GM13977 (cell line): ENCODE data around the gene MFAP2.

ENCODE experiments used
- DNase-seq: peaks from one replicate; pipeline ENCODE4 v3.0.0; 2012; ENCODE audit warnings: low spot score
- in situ Hi-C: fragments of 300-500 bp; cut with MboI; formaldehyde crosslinking; loops from one replicate; pipeline ENCODE4 v1.12.0; 2022; ENCODE audit warnings: low sequenced_read_pairs, low pct_unique_long_range_greater_than_20kb, mixed read lengths, inconsistent platforms; ENCODE audit not compliant: unreplicated experiment
- TF ChIP-seq, protein P1 (sequence below): IDR thresholded peaks from 2 replicates; pipeline ENCODE4 v1.5.1; 2012; ENCODE audit warnings: mild to moderate bottlenecking, control low read depth; ENCODE audit not compliant: insufficient read depth; ENCODE audit errors: extremely low read depth, missing control alignments

MFAP2 gene

GRCh38 chr1:17009706-17010105, 29.3 kb upstream of the MFAP2 start:
- in situ Hi-C loops = no loop called here
- TF ChIP-seq, protein P1, sequence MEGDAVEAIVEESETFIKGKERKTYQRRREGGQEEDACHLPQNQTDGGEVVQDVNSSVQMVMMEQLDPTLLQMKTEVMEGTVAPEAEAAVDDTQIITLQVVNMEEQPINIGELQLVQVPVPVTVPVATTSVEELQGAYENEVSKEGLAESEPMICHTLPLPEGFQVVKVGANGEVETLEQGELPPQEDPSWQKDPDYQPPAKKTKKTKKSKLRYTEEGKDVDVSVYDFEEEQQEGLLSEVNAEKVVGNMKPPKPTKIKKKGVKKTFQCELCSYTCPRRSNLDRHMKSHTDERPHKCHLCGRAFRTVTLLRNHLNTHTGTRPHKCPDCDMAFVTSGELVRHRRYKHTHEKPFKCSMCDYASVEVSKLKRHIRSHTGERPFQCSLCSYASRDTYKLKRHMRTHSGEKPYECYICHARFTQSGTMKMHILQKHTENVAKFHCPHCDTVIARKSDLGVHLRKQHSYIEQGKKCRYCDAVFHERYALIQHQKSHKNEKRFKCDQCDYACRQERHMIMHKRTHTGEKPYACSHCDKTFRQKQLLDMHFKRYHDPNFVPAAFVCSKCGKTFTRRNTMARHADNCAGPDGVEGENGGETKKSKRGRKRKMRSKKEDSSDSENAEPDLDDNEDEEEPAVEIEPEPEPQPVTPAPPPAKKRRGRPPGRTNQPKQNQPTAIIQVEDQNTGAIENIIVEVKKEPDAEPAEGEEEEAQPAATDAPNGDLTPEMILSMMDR = no peak
- DNase-seq = peak; percentile 25

DNA sequence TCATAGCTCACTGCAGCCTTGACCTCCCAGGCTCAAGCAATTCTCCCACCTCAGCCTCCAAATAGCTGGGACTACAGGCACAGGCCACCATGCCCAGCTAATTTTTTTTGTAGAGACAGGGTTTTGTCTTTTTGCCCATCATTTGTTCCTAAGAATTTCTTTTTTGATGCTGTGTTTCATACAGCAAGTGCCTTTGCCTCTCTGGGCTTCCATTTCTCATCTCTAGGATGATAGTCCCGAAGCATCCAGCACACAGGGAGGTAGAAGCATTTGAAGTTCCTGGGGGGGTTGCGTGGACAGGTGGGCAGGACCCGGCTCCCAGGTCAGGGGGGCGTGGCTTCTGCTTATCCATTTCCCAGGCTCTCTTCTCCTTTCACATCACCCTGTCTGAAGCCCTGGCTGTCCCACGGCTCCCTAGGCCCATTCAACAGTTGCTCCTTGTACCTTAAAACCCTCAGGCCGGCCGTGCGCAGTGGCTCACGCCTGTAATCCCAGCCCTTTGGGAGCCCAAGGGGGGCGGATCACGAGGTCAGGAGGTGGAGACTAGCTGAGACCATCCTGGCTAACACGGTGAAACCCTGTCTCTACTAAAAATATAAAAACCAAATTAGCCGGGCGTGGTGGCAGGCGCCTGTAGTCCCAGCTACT, 27.9 kb upstream of the MFAP2 start:
- in situ Hi-C loops = no loop called here
- no peak for DNase-seq
- TF ChIP-seq, protein P1 = no peak

DNA sequence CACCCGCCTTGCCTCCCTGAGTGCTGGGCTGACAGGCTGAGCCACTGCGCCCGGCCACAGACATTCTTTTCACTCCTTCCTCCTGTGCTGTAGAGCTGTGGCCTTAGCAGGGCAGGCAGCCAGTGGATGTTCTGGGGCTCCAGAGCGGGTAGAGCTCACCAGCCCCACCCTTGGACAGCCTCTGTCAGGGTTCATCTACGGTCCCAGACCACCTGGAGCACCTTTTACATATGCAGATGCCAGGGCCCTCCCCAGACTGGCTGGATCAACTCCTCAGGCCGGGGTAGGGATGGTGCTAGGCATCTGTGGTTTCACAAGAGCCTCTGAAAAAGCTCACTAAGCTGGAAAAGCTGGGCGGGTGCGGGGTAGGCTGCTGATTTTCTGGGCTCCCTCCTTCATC, 26.7 kb upstream of the MFAP2 start:
- TF ChIP-seq, protein P1 = no peak
- in situ Hi-C loops = no loop called here
- no peak for DNase-seq

- TF ChIP-seq, protein P1 = no peak
- no peak for DNase-seq
- in situ Hi-C loops = no loop called here
Observed at GRCh38 chr1:17005365-17005740, 24.9 kb upstream of the MFAP2 start.

- in situ Hi-C loops = no loop called here
- no peak for DNase-seq
Observed at GRCh38 chr1:17004466-17005364, 24.3 kb upstream of the MFAP2 start.

GRCh38 chr1:17002524-17002902, 22.1 kb upstream of the MFAP2 start:
- DNase-seq = no peak
- in situ Hi-C loops = no loop called here
- TF ChIP-seq, protein P1 = no peak

More at GRCh38 chr1:17004466-17005364, 24.3 kb upstream of the MFAP2 start:
- TF ChIP-seq, protein P1 = no peak
